Medulla oblongata (tissue), 1 donor: ENCODE measurements around the gene SLCO2B1.

ENCODE experiments used
- DNase-seq: peaks from one replicate; pipeline ENCODE4 v3.0.0-alpha.2; 2015; ENCODE audit errors: extremely low spot score

SLCO2B1 gene

GRCh38 chr11:75246671-75247350 lies 95.9 kb downstream of the SLCO2B1 start:
- DNase-seq, result no peak

GRCh38 chr11:75248924-75249256 lies 98.0 kb downstream of the SLCO2B1 start:
- DNase-seq, result no peak

GRCh38 chr11:75249704-75250103 lies 98.8 kb downstream of the SLCO2B1 start:
- no peak for DNase-seq

- no peak for DNase-seq
Measured at GRCh38 chr11:75254326-75254725, 103.4 kb downstream of the SLCO2B1 start.
